ENCODE results near the gene EDARADD. TPM values are rescaled to one million over a fixed set of nuclear protein-coding genes. Genes with fewer than 3 reads are reported as not detected.

EDARADD gene
- total and polyA plus RNA-seq, 2 of the 8 experiments (the other 6 are each of a cell fraction or from before 2014, with no cell fraction given): 3.4 to 6.1 TPM

- no peaks in the 10 kb centered on the region; the same call in 1 of the 2 replicates for H3K23me2 ChIP-seq (ENCODE audit: low read depth, low read length)
- H2BK15ac ChIP-seq (ENCODE audit: low read length): no peak overlapping the region
- DNase-seq (ENCODE audit: low read depth in 1 of 2, low spot score in 2 of 2) (no peak), FAIRE-seq (no peak)
- H3K56ac ChIP-seq (replicated peaks; ENCODE audit: insufficient read length, low read depth, low read length): no peak overlapping the region
- no peak overlapping the region for H2AFZ ChIP-seq (ENCODE audit: low read length)
- H3K4me1 ChIP-seq (replicated peaks in 1 of 4; ENCODE audit: control insufficient read depth in 3 of 4, insufficient read depth in 4 of 4, low read length in 3 of 4): peaks cover 0 to 3% (median 1%) of the 10 kb centered on the region in 4 experiments; a peak in 4 of 7 replicates
- H3K27me3 ChIP-seq (replicated peaks in 1 of 4; ENCODE audit: control insufficient read depth in 3 of 4, extremely low read depth in 1 of 4, insufficient read depth in 3 of 4, low read length in 3 of 4): peaks cover 0 to 8% (median 2%) of the 10 kb centered on the region in 4 experiments; a peak in 5 of 7 replicates
- ChIA-PET CTCF (ENCODE audit: partially characterized antibody) (interaction anchor here (1.1 kb wide), 1 partner anchor 10 kb away, joined by 4 read pairs; no protein-coding TSS in a partner anchor), POLR2A (ENCODE audit: partially characterized antibody) (no interaction called here)
- no peak overlapping the region for H4K5ac ChIP-seq (ENCODE audit: insufficient read length, low read depth, low read length)
- H3K9me3 ChIP-seq (ENCODE audit: insufficient read depth in 2 of 2, low read depth in 1 of 2, low read length in 1 of 2): no peaks in the 10 kb centered on the region
- H2BK12ac ChIP-seq (ENCODE audit: low read depth, low read length): no peak overlapping the region
- H3K23ac ChIP-seq (ENCODE audit: insufficient read length): no peak overlapping the region
- H3K36me3 ChIP-seq (ENCODE audit: control insufficient read depth in 2 of 4, insufficient read depth in 4 of 4, low read length in 3 of 4): no peaks in the 10 kb centered on the region
- no peak overlapping the region for H2BK20ac ChIP-seq (ENCODE audit: low read length)
- H3K4me3 ChIP-seq (ENCODE audit: extremely low read depth in 1 of 4, insufficient read depth in 2 of 4, low read depth in 3 of 4, low read length in 4 of 4): no peak overlapping the region
- no peaks in the 10 kb centered on the region for H4K20me1 ChIP-seq (replicated peaks in 1 of 2; ENCODE audit: control insufficient read depth in 1 of 2, insufficient read depth in 2 of 2, low read length in 2 of 2)
- H3K14ac ChIP-seq (ENCODE audit: insufficient read length): no peak overlapping the region
- H4K91ac ChIP-seq (replicated peaks; ENCODE audit: insufficient read length, low read length): no peak overlapping the region
- TF ChIP-seq YY1 (IDR thresholded peaks at IDR 0.05; ENCODE audit: low read depth, low read length) (no peak), ASH2L (IDR thresholded peaks at IDR 0.05; ENCODE audit: low read length) (no peak), SIX5 (IDR thresholded peaks at IDR 0.05; ENCODE audit: low read depth, low read length) (no peak), EP300 (IDR thresholded peaks at IDR 0.05; ENCODE audit: borderline replicate concordance in 1 of 2, low read depth in 2 of 2, low read length in 2 of 2) (no peak), ATF3 (IDR thresholded peaks at IDR 0.05; ENCODE audit: insufficient read depth, low read depth, low read length) (no peak), USF2 (IDR thresholded peaks at IDR 0.05; ENCODE audit: low read length) (no peak), POU5F1 (IDR thresholded peaks at IDR 0.05; ENCODE audit: low read depth, low read length) (no peak), KDM1A (IDR thresholded peaks at IDR 0.05; ENCODE audit: borderline replicate concordance, low read length) (no peak), TBP (IDR thresholded peaks at IDR 0.05; ENCODE audit: low read depth, low read length) (no peak), JUND (IDR thresholded peaks at IDR 0.05; ENCODE audit: low read length) (no peak), SIN3A (conservative IDR thresholded peaks at IDR 0.05 in 1 of 2, IDR thresholded peaks at IDR 0.05 in 1 of 2; ENCODE audit: low read depth in 1 of 2, low read length in 2 of 2) (no peak)
- H3K27ac ChIP-seq (ENCODE audit: low read depth, low read length): no peak overlapping the region
- H2AK5ac ChIP-seq (ENCODE audit: low read depth, low read length): no peak overlapping the region
- 89% methylated on average over 5 of the region's 5 CpGs; no CpG with 5 or more reads in 1 of the 2 experiments for WGBS, 2 experiments (ENCODE audit: extremely low coverage in 1 of 2, insufficient coverage in 1 of 2, insufficient read length in 1 of 2, insufficient replicate concordance in 2 of 2, low coverage in 1 of 2, low lambda C conversion rate in 2 of 2, missing lambda C conversion rate in 1 of 2)
- no peak overlapping the region for H3K9ac ChIP-seq (replicated peaks in 1 of 4; ENCODE audit: extremely low read depth in 1 of 4, low read depth in 3 of 4, low read length in 3 of 4)
- no peak overlapping the region for H2BK120ac ChIP-seq (replicated peaks; ENCODE audit: low read depth, low read length)
- no peak overlapping the region for H2BK5ac ChIP-seq (ENCODE audit: low read depth, low read length)
- H3K4ac ChIP-seq (replicated peaks; ENCODE audit: insufficient read length, low read depth, low read length): no peak overlapping the region
- H3K18ac ChIP-seq (ENCODE audit: extremely low read depth, low read length): no peak overlapping the region
- H3K79me1 ChIP-seq (ENCODE audit: low read depth, low read length): no peaks in the 10 kb centered on the region
- no peak overlapping the region for H4K8ac ChIP-seq (ENCODE audit: extremely low read depth, insufficient read depth, low read length)
- H3K4me2 ChIP-seq (ENCODE audit: insufficient read depth in 1 of 2, low read depth in 2 of 2, low read length in 2 of 2): no peak overlapping the region
- H3K79me2 ChIP-seq (ENCODE audit: control insufficient read depth in 1 of 2, insufficient read depth in 2 of 2, low read length in 2 of 2): no peaks in the 10 kb centered on the region
These were observed 124.2 kb downstream of the EDARADD start for GRCh38 chr1:236518322-236518721.
